SK-N-MC (cell line): Measurements from ENCODE around the gene WNT3.
"Not testable (repeated sequence)": the region's sequence is repeated elsewhere in the genome, so short reads cannot be mapped to it uniquely, and the experiment has no call there.

Experiments
- DNase-seq: peaks from one replicate; pipeline ENCODE4 v3.0.0-alpha.2; 2011; ENCODE audit warnings: low read depth, low spot score
- H3K27ac ChIP-seq: fragments of 200-600 bp; sonication (generic); 2 replicates; pipeline ENCODE4 v1.5.1; 2016; ENCODE audit warnings: mixed run types
- H3K36me3 ChIP-seq: fragments of 200-600 bp; sonication (generic); 2 replicates; pipeline ENCODE4 v1.6.1; 2017; ENCODE audit warnings: antibody characterized with exemption, low read length, mixed read lengths; ENCODE audit not compliant: insufficient read depth
- H3K4me3 ChIP-seq: fragments of 200-600 bp; sonication (generic); 2 replicates; pipeline ENCODE4 v1.5.1; 2016
- H3K9ac ChIP-seq: fragments of 200-600 bp; sonication (generic); 2 replicates; pipeline ENCODE4 v1.8.0; 2017; ENCODE audit warnings: mixed run types, mixed read lengths; ENCODE audit not compliant: insufficient read length
- H3K9me3 ChIP-seq: fragments of 200-600 bp; sonication (generic); 2 replicates; pipeline ENCODE4 v1.6.1; 2017; ENCODE audit warnings: low read depth, mild to moderate bottlenecking, antibody characterized with exemption, low read length, moderate library complexity, mixed read lengths
- EZH2 ChIP-seq: fragments of 200-600 bp; sonication (generic); IDR thresholded peaks from one replicate; pipeline ENCODE4 v1.6.1; 2017; ENCODE audit warnings: antibody characterized with exemption
- FOXP2 ChIP-seq: optimal IDR thresholded peaks from 2 replicates; pipeline ENCODE3; 2011; ENCODE audit warnings: mild to moderate bottlenecking, moderate library complexity; ENCODE audit not compliant: insufficient read depth; ENCODE audit errors: extremely low read length, control extremely low read depth
- POLR2AphosphoS5 ChIP-seq: IDR thresholded peaks from 2 replicates; pipeline ENCODE4 v1.6.1; 2012; ENCODE audit warnings: mild to moderate bottlenecking, low read depth, low read length, borderline replicate concordance

WNT3 gene

GRCh38 chr17:46841561-46842379, 23.3 kb upstream of the WNT3 start:
- no peak overlapping the region for H3K9ac ChIP-seq
- no peak overlapping the region for H3K4me3 ChIP-seq
- H3K27ac ChIP-seq: no peak overlapping the region
- no peaks in the 10 kb centered on the region for H3K36me3 ChIP-seq
- no peaks in the 10 kb centered on the region for H3K9me3 ChIP-seq
- no peak for DNase-seq
- TF ChIP-seq EZH2: no peak

GRCh38 chr17:46840596-46840995, 22.1 kb upstream of the WNT3 start:
- not testable (repeated sequence) for H3K27ac ChIP-seq

GRCh38 chr17:46839211-46839610, 20.7 kb upstream of the WNT3 start:
- TF ChIP-seq FOXP2 (no peak), EZH2 (no peak), POLR2AphosphoS5 (no peak)
- H3K9ac ChIP-seq: no peak overlapping the region
- H3K36me3 ChIP-seq: no peaks in the 10 kb centered on the region
- no peak overlapping the region for H3K27ac ChIP-seq
- H3K9me3 ChIP-seq: no peaks in the 10 kb centered on the region
- no peak overlapping the region for H3K4me3 ChIP-seq
- DNase-seq: no peak

More at GRCh38 chr17:46840596-46840995, 22.1 kb upstream of the WNT3 start:
- H3K4me3 ChIP-seq, H3K9me3 ChIP-seq, H3K9ac ChIP-seq, DNase-seq, H3K36me3 ChIP-seq: not testable (repeated sequence)

GRCh38 chr17:46837521-46837920, 19.0 kb upstream of the WNT3 start:
- Histone ChIP-seq H3K9me3 (no peaks in the 10 kb centered on the region), H3K4me3 (no peak overlapping the region), H3K36me3 (no peaks in the 10 kb centered on the region), H3K9ac (no peak overlapping the region), H3K27ac (no peak overlapping the region)
- DNase-seq: no peak
- TF ChIP-seq FOXP2: no peak
- no peak for TF ChIP-seq POLR2AphosphoS5
- TF ChIP-seq EZH2: no peak

GRCh38 chr17:46836500-46836899, 18.0 kb upstream of the WNT3 start:
- H3K36me3 ChIP-seq: no peaks in the 10 kb centered on the region
- no peak overlapping the region for H3K9ac ChIP-seq
- no peak overlapping the region for H3K4me3 ChIP-seq
- H3K27ac ChIP-seq: no peak overlapping the region
- TF ChIP-seq POLR2AphosphoS5: no peak
- no peak for TF ChIP-seq EZH2
- no peak for TF ChIP-seq FOXP2
- no peaks in the 10 kb centered on the region for H3K9me3 ChIP-seq
- DNase-seq: no peak

GRCh38 chr17:46834846-46835245, 16.4 kb upstream of the WNT3 start:
- TF ChIP-seq EZH2 (no peak), POLR2AphosphoS5 (no peak), FOXP2 (no peak)
- Histone ChIP-seq H3K27ac (no peak overlapping the region), H3K36me3 (no peaks in the 10 kb centered on the region), H3K9me3 (no peaks in the 10 kb centered on the region), H3K9ac (no peak overlapping the region), H3K4me3 (no peak overlapping the region)
- no peak for DNase-seq

GRCh38 chr17:46833840-46834208, 15.3 kb upstream of the WNT3 start:
- H3K9me3 ChIP-seq: no peaks in the 10 kb centered on the region
- no peak overlapping the region for H3K4me3 ChIP-seq
- no peak overlapping the region for H3K27ac ChIP-seq
- H3K9ac ChIP-seq: no peak overlapping the region
- no peak for TF ChIP-seq FOXP2
- TF ChIP-seq EZH2: no peak
- TF ChIP-seq POLR2AphosphoS5: no peak
- no peaks in the 10 kb centered on the region for H3K36me3 ChIP-seq
- no peak for DNase-seq

- DNase-seq: no peak
- no peak overlapping the region for H3K27ac ChIP-seq
- no peaks in the 10 kb centered on the region for H3K9me3 ChIP-seq
- no peak for TF ChIP-seq EZH2
- TF ChIP-seq FOXP2: no peak
- no peak for TF ChIP-seq POLR2AphosphoS5
- no peak overlapping the region for H3K9ac ChIP-seq
- H3K36me3 ChIP-seq: no peaks in the 10 kb centered on the region
- H3K4me3 ChIP-seq: no peak overlapping the region
Measured at GRCh38 chr17:46832945-46833839, 14.7 kb upstream of the WNT3 start.

- TF ChIP-seq FOXP2 (no peak), POLR2AphosphoS5 (no peak), EZH2 (no peak)
- Histone ChIP-seq H3K9ac (no peak overlapping the region), H3K36me3 (no peaks in the 10 kb centered on the region), H3K9me3 (no peaks in the 10 kb centered on the region), H3K27ac (no peak overlapping the region), H3K4me3 (no peak overlapping the region)
- DNase-seq: no peak
Measured at GRCh38 chr17:46832331-46832821, 13.9 kb upstream of the WNT3 start.
